Mammary epithelial cell (primary cell): Measurements from ENCODE around the gene ALDOA.

Experiments
- EZH2 ChIP-seq: IDR thresholded peaks from 2 replicates; pipeline ENCODE4 v1.6.1; 2012; ENCODE audit warnings: low read length, inconsistent platforms, borderline replicate concordance
- TF ChIP-seq, protein P1 (sequence below), 2 donors: IDR thresholded peaks in 1 of 2; conservative IDR thresholded peaks in 1 of 2; 2 replicates each; pipeline ENCODE4 v1.5.1; 2011 to 2012; ENCODE audit warnings: inconsistent platforms in 2 of 2, low read length in 2 of 2, mild to moderate bottlenecking in 2 of 2, control low read depth in 1 of 2, low read depth in 1 of 2; ENCODE audit not compliant: insufficient read depth in 1 of 2; ENCODE audit errors: extremely low read depth in 1 of 2

- TF ChIP-seq, protein P1, sequence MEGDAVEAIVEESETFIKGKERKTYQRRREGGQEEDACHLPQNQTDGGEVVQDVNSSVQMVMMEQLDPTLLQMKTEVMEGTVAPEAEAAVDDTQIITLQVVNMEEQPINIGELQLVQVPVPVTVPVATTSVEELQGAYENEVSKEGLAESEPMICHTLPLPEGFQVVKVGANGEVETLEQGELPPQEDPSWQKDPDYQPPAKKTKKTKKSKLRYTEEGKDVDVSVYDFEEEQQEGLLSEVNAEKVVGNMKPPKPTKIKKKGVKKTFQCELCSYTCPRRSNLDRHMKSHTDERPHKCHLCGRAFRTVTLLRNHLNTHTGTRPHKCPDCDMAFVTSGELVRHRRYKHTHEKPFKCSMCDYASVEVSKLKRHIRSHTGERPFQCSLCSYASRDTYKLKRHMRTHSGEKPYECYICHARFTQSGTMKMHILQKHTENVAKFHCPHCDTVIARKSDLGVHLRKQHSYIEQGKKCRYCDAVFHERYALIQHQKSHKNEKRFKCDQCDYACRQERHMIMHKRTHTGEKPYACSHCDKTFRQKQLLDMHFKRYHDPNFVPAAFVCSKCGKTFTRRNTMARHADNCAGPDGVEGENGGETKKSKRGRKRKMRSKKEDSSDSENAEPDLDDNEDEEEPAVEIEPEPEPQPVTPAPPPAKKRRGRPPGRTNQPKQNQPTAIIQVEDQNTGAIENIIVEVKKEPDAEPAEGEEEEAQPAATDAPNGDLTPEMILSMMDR (conservative IDR thresholded peaks at IDR 0.05 in 1 of 2, IDR thresholded peaks at IDR 0.05 in 1 of 2; ENCODE audit: extremely low read depth in 1 of 2, insufficient read depth in 1 of 2, low read depth in 1 of 2, low read length in 2 of 2): no peak
- no peak for TF ChIP-seq EZH2
These were observed 4.3 kb downstream of the ALDOA start for GRCh38 chr16:30069611-30070462.
